ENCODE measurements around the gene TBC1D9B.

The TBC1D9B gene

DNA sequence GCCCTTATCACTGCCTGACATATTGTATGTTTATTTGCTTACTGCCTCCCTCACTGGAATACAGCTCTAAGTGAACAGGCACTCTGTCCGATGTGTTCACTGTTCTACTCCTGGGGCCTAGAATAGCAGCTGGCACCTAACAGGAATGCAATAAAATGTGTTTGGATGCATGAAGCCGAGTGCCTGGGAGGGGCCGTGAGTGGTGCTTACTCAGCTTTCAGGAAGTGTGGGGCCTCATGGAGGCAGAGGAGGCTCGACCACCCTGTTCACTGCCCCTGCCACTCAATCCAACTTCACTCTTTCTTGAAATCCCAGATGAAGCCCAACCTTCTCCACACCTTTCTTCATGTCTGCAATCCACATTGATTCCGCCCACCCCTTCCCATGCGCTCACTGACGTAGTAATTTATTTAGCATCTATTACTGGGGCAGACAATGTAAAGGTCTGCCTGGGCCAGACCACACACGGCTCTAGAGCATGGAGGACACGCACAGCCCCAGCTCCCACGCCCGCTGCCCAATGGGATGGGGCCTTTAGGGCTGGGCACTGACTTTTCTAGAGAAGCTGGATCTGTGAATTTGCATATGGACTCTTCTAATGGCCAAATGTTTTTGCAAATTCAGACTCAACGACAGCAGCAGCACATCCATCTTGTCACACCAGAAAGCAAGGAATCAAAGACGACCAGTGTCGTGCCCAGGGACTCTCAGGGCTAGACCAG, 21.3 kb downstream of the TBC1D9B start:
- no peak overlapping the region for H3K27ac ChIP-seq
- TF ChIP-seq, protein P1, sequence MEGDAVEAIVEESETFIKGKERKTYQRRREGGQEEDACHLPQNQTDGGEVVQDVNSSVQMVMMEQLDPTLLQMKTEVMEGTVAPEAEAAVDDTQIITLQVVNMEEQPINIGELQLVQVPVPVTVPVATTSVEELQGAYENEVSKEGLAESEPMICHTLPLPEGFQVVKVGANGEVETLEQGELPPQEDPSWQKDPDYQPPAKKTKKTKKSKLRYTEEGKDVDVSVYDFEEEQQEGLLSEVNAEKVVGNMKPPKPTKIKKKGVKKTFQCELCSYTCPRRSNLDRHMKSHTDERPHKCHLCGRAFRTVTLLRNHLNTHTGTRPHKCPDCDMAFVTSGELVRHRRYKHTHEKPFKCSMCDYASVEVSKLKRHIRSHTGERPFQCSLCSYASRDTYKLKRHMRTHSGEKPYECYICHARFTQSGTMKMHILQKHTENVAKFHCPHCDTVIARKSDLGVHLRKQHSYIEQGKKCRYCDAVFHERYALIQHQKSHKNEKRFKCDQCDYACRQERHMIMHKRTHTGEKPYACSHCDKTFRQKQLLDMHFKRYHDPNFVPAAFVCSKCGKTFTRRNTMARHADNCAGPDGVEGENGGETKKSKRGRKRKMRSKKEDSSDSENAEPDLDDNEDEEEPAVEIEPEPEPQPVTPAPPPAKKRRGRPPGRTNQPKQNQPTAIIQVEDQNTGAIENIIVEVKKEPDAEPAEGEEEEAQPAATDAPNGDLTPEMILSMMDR (IDR thresholded peaks at IDR 0.05), result no peak
- no peak for TF ChIP-seq ZFX (IDR thresholded peaks at IDR 0.05; ENCODE audit: borderline replicate concordance)

DNA sequence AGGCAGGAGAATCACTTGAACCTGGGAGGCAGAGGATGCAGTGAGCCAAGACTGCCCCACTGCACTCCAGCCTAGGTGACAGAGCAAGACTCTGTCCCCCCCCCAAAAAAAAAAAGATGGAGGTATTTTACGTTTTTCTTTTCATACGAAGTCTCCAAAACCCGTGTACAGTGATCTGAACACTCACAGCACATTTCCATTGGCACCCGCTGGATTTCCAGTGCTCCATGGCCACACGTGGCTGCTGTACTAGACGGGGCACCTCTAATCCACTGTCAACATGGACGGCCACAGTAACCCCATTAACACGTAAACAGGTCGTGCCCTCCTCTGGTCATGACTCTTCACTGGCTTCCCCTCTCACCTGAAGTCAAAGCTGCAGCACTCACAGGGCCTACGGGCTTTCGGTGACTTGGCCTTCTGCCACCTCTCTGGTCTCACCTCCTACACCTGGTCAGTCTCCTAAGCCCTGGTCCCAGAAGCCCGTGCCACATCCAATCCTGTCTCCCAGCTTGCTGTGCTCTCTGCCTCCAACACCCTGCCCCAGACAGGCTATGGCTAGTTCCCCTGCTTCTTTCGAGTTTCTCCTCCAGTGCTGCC, 22.1 kb downstream of the TBC1D9B start:
- no peak overlapping the region for H3K27ac ChIP-seq
- TF ChIP-seq ZFX (IDR thresholded peaks at IDR 0.05; ENCODE audit: borderline replicate concordance), result no peak
- TF ChIP-seq, protein P1 (IDR thresholded peaks at IDR 0.05), result no peak

DNA sequence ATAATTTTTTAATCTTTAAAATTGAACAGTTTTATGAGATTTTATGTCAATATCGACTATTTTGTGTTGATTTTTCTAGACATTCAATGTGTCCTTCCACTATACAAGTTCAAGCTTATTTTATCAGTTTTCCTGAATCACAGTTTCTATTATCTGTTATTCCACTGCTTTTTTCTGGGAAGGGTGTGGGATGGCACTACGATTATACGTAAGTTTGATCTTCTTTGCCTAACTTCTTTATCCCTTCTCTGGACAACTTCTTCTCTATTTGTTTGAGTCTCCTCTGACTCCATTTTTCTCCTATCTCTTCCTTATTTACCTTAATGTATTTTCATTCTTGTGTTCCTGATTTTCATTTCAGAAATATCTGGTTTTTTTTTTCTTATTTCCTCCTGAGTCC, 24.5 kb downstream of the TBC1D9B start:
- no peak overlapping the region for H3K27ac ChIP-seq
- TF ChIP-seq, protein P1 (IDR thresholded peaks at IDR 0.05), result no peak
- no peak for TF ChIP-seq ZFX (IDR thresholded peaks at IDR 0.05; ENCODE audit: borderline replicate concordance)

DNA sequence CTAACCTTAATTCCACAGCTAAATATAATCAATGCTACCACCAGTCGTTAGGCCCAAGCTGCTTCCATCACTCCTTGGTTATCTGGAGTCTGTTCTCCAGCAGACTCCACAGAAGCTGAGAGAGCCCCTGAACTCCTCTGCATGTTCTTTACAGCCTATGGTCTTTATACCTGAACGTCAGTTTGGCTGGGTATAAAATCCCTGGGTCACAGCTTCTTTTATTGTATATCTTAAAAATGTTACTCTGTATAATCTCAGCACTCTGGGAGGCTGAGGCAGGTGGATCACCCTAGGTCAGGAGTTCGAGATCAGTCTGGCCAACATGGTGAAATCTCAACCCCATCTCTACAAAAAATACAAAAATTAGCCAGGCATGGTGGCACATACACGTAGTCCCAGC, 25.4 kb downstream of the TBC1D9B start:
- TF ChIP-seq, protein P1 (IDR thresholded peaks at IDR 0.05), result no peak
- TF ChIP-seq ZFX (IDR thresholded peaks at IDR 0.05; ENCODE audit: borderline replicate concordance), result no peak
- H3K27ac ChIP-seq, result no peak overlapping the region

DNA sequence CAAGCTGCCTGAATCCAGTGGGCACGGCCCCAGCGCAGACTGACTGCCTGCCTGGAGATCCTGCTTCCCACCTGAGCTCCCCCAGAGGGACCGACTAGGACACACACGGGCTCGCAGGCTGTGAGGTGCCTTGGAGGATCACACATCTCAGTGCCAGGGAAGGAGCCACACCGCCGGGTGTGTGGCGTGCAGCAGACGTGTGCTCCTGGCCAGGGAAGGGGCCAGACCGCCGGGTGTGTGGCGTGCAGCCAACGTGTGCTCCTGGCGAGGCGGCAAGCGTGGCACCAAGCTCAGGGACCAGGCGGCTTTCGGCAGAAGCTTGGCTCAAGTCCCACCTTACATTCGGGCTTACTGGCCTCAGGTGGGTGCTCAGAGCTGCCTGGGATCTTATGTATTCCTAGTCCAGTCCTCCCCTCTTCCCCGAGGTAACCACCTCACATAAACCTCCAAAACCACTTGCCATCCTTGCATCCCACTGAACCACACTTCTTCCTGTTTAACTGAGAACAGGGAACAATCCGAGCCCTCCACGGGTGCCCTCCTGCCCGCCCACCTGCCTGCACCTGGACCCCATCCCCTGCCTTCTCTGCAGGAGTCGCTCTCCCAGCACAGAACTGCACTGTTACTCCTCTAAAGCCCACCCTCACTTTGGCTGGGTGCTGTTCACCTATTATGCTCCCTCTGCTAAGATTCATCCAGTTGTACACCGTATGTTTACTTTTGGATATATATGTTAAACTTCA, 26.7 kb downstream of the TBC1D9B start:
- H3K27ac ChIP-seq, result no peak overlapping the region
- TF ChIP-seq, protein P1 (IDR thresholded peaks at IDR 0.05), result no peak
- TF ChIP-seq ZFX (IDR thresholded peaks at IDR 0.05; ENCODE audit: borderline replicate concordance), result no peak

DNA sequence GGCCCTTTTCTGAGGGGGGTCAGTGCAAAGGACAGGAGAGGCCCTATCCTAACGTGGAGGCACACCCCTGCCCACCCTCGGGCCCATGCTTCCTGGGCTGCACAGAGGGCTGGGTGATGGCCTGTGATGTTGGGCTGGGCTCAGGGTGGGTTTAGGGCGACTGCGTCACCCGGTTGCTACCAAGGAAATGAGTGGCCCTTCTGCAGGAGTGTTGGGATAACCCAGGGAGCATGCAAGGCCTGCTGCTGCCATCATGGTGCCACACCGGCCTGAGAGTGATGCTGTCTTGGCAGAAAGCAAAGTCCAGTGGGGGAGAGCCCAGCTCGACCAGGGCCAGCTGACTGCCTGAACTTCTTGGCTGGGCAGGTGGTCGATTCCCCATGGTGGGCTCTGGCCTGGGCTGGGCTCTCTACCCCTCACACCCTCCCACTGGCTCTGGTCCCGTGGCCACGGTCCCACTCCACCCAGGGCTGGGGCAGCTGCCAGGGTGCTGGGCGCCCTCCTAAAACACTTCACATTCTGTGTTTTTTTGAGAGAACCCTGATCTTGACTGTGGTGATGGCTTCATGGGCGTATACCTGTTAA, 27.5 kb downstream of the TBC1D9B start:
- H3K27ac ChIP-seq, result no peak overlapping the region
- TF ChIP-seq, protein P1 (IDR thresholded peaks at IDR 0.05), result no peak
- no peak for TF ChIP-seq ZFX (IDR thresholded peaks at IDR 0.05; ENCODE audit: borderline replicate concordance)

All from 22Rv1 (cell line).